HG03280 (cell line): ENCODE measurements around the gene SPATA16.

Source experiments
- ATAC-seq: cut with Tn5 transposase; IDR thresholded peaks from one replicate; pipeline ENCODE4 v1.9.1; 2021; ENCODE audit warnings: mild to moderate bottlenecking, moderate library complexity; ENCODE audit not compliant: unreplicated experiment

Gene SPATA16

DNA sequence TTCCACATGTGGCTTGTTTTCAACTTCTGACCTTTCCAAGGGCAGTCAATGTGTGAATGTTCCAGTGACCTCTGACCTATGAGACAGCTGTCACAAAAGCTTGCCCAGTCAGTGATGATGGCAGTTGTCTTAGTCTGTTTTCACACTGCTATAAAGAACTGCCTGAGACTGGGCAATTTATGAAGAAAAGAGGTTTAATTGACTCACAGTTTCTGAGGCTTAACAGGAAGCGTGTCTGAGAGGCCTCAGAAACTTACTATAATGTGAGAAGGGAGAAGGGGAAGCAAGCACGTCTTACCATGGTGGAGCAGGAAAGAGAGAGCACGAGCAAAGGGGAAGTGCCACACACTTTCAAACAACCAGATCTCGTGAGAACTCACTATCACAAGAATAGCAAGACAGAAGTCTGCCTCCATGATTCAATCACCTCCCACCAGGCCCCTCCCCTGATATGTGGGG lies 294.9 kb downstream of the SPATA16 start:
- peak; percentile 59 for ATAC-seq

DNA sequence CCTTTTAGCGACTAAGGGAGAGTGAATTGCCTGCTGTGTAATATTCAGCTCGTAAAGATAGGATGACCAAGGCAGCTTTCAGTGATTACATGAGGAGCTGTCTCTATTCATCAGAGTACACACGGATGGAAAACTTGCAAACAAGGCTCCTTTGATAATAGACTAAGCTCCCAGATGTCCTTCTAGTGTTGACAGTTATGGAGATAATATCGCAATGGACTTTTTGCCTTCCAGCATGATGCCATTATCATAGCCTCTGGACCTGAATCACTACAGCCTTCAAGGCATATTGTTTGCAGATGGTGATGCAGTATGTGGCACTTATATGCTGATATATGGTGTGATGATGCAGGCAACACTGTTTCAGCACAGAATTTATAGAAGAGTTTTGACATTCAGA lies 296.6 kb downstream of the SPATA16 start:
- ATAC-seq: no peak

DNA sequence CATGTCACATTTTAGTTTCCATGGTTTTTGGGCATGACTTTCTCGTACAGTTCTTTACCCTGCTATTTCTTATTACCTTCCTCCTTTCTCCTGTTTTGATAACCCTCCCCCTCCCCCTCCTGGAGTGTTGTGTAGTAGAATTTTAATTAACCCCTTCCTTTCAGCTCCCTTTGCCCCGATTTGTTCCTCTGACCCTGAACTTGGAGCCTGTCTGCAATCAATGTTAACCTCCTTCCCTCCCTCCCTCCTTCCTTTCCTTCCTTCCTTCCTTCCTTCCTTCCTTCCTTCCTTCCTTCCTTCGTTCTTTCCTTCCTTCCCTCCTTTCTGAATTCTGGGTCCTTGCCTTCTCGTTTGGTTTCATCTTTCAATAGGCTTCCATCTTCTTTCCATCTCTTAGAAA lies 300.1 kb downstream of the SPATA16 start:
- no peak for ATAC-seq

DNA sequence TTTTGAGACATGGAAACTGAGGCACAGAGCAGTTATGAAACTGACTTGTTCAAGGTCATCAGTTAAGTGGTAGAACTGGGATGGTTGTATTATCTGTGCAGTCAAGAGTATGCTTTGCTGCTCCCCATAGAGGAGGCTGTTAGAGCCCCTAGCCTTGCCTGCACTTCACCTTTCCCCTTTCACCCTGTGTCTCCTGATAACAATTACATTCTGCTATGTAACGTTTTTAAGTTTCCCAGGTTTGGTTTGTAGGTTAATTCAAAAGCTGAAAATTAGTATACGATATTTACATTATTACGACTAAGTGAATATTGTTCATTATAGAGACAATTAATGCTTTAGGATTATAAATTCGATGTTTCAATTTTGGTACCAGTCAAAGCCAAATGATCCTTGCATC lies 300.6 kb downstream of the SPATA16 start:
- ATAC-seq: no peak

DNA sequence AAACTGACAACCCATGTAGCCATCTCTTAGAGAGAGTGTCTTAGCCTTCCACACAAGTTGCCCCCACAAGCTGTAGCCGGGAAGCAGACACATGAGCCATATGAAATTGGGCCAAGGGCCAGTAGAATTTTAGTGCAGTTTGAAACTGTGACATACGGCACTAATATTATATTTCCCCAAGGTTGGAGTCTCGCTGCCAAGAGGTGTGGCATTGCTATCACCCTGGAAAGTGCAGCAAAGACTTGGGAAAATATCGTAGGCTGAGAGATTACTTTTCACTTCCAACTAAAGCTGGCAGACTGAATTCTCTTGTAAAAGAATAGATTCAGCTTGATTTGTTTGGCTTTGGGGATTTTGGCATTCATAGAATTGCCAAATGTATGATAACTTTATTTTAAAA lies 301.4 kb downstream of the SPATA16 start:
- ATAC-seq: no peak
